ENCODE results near the gene EPB41L5. TPM values are rescaled to one million over a fixed set of nuclear protein-coding genes. Genes with fewer than 3 reads are reported as not detected.

The EPB41L5 gene
- total and polyA plus RNA-seq, 9 of the 15 experiments (the other 6 are each of a cell fraction or from before 2014, with no cell fraction given): 2.3 to 14.1 (median 8.2) TPM

DNA sequence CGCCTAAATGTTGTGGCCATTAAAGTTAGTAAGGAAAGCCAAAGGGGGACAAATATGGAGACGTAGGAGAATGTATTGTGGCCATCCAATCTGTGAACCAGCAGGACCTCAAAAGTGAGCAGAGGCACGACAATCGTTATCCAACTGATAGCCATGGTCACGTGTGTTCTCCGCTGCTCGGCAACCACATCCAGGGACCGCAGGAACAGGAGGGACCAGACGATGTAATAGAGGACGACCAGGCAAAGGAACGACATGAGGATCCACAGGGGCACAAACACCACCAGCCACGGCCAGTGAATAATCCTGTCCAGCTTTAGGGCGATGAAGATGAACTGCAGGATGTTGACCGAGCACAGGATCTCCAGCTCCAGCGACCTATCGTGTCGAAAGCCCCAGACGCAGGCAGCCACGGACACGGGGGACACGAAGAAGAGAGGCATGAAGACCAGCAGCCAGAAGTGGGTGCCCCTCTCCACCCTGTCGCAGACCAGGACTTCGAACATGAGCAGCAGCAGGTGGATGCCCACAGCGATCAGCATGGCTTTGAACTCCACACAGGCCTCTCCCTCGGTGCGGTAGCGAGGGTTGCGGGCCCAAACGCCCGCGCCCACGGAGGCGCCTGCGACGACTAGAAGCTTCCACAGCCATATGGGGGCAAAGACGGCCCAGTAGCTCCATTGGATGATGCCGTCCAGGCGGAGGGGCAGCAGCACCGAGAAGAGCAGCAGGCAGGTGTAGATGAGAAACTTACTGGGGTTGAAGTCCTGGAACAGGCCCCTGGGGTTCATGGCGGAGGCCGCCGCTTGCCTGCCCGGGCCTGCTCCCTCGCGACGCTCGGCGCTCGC, 209.5 kb downstream of the EPB41L5 start:
- ATAC-seq (no peak), DNase-seq (ENCODE audit: extremely low read depth in 1 of 4, low spot score in 3 of 4) (no peak), FAIRE-seq (peak; percentile 11)
- Histone ChIP-seq H4K20me1 (replicated peaks; ENCODE audit: control insufficient read depth, insufficient read depth, low read length) (0 out of 2 replicates have a peak, but pooled peaks cover 3% of the 10 kb centered on the region), H3K9ac (ENCODE audit: insufficient read depth in 1 of 2, low read depth in 2 of 2, low read length in 2 of 2) (peak overlapping the region; percentile 87 to 92), H2AFZ (ENCODE audit: low read depth, low read length) (peak overlapping the region; percentile 94), H3K9me1 (ENCODE audit: control insufficient read depth, insufficient read depth, low read length) (no peaks in the 10 kb centered on the region), H3K27ac (ENCODE audit: extremely low read depth, low read depth, low read length) (peak overlapping the region; percentile 96), H3K4me2 (ENCODE audit: insufficient read depth, low read length) (peak overlapping the region; percentile 72), H3K79me2 (ENCODE audit: control insufficient read depth, insufficient read depth, low read length) (peaks cover 28% of the 10 kb centered on the region), H3K4me3 (peak overlapping the region; percentile 59), H3K36me3 (ENCODE audit: control insufficient read depth, insufficient read depth, low read length) (peaks cover 33% of the 10 kb centered on the region), H3K9me3 (replicated peaks; ENCODE audit: control insufficient read depth, insufficient read depth, low read depth, low read length) (0 out of 2 replicates have a peak, but pooled peaks cover 2% of the 10 kb centered on the region), H3K4me1 (replicated peaks in 1 of 2; ENCODE audit: control insufficient read depth in 2 of 2, insufficient read depth in 2 of 2, low read length in 2 of 2) (peaks cover 21 to 31% of the 10 kb centered on the region in 2 experiments), H3K27me3 (ENCODE audit: control insufficient read depth in 2 of 2, insufficient read depth in 2 of 2, low read length in 2 of 2) (no peaks in the 10 kb centered on the region; a peak in 1 of 5 replicates)
- intact Hi-C loops (cut with micrococcal nuclease): loop anchor here (1.0 kb wide), 1 partner anchor 30 kb away; the partner anchor contains the start of gene RALB
- ChIA-PET POLR2A (interaction anchor here (0.6 to 1.2 kb wide), 5 partner anchors 8 to 1479 kb away, joined by 3 to 5 read pairs (median 4); no protein-coding TSS in a partner anchor), CTCF (ENCODE audit: low intra/inter-chr PET ratio) (interaction anchor here (1.2 kb wide), 1 partner anchor 91 kb away, joined by 3 read pairs; no protein-coding TSS in a partner anchor)
- in situ Hi-C loops (cut with MboI): no loop called here
- 50% methylated on average over 49 of the region's 49 CpGs for WGBS (ENCODE audit: insufficient coverage, low coverage, missing lambda C conversion rate)
- BruUV-seq (replicated peaks): no TSS peak
- no peak for TF ChIP-seq HMGXB4 (CRISPR knock-in tag; IDR thresholded peaks at IDR 0.05)
- 0 out of 2 replicates have a peak, but pooled peaks have one; percentile 56 for TF ChIP-seq ZNF583 (CRISPR knock-in tag; IDR thresholded peaks at IDR 0.05)
- TF ChIP-seq ZBTB9 (CRISPR knock-in tag; IDR thresholded peaks at IDR 0.05): 0 out of 2 replicates have a peak, but pooled peaks have one; percentile 19
- TF ChIP-seq MBD1 (CRISPR knock-in tag; IDR thresholded peaks at IDR 0.05): peak; percentile 80; the same call in 1 of the 2 replicates
- TF ChIP-seq TEAD4 (IDR thresholded peaks at IDR 0.05; ENCODE audit: low read length): no peak
- TF ChIP-seq TEAD4 (CRISPR knock-in tag; IDR thresholded peaks at IDR 0.05; ENCODE audit: borderline replicate concordance): no peak
- TF ChIP-seq CREB1 (IDR thresholded peaks at IDR 0.05): no peak
- TF ChIP-seq CREB1 (CRISPR knock-in tag; IDR thresholded peaks at IDR 0.05): 0 out of 2 replicates have a peak, but pooled peaks have one; percentile 4
- TF ChIP-seq USF1 (CRISPR knock-in tag; IDR thresholded peaks at IDR 0.05): peak; percentile 83
- peak; percentile 20 for TF ChIP-seq KDM5B (IDR thresholded peaks at IDR 0.05; ENCODE audit: insufficient replicate concordance, low read depth, low read length)
- 0 out of 2 replicates have a peak, but pooled peaks have one; percentile 21 for TF ChIP-seq BRD4 (IDR thresholded peaks at IDR 0.05)
- TF ChIP-seq CEBPG (CRISPR knock-in tag; IDR thresholded peaks at IDR 0.05): peak; percentile 29; the same call in 1 of the 2 replicates
- no peak for TF ChIP-seq CEBPG (tag; conservative IDR thresholded peaks at IDR 0.05 in 1 of 2, IDR thresholded peaks at IDR 0.05 in 1 of 2)
- TF ChIP-seq CHD4 (IDR thresholded peaks at IDR 0.05; ENCODE audit: insufficient read depth, insufficient replicate concordance, low read depth, low read length, poor library complexity, severe bottlenecking): no peak
- no peak for TF ChIP-seq CBX1 (IDR thresholded peaks at IDR 0.05; ENCODE audit: low read depth)
